Hindlimb muscle (tissue), 1 donor: ENCODE data around the gene TFAP2A. TPM values are rescaled to one million over a fixed set of nuclear protein-coding genes. Genes with fewer than 3 reads are reported as not detected.

Experiments
- DNase-seq: peaks from one replicate; pipeline ENCODE4 v3.0.0-alpha.2; 2013
- polyA plus RNA-seq: library from polyadenylated mRNA; unstranded; fragments of 120-200 nt; gene quantifications from one replicate; pipeline ENCODE4 v1.2.1, GENCODE V29; 2013; ENCODE audit not compliant: insufficient read length

TFAP2A gene
- polyA plus RNA-seq, result 0.84 TPM

DNA sequence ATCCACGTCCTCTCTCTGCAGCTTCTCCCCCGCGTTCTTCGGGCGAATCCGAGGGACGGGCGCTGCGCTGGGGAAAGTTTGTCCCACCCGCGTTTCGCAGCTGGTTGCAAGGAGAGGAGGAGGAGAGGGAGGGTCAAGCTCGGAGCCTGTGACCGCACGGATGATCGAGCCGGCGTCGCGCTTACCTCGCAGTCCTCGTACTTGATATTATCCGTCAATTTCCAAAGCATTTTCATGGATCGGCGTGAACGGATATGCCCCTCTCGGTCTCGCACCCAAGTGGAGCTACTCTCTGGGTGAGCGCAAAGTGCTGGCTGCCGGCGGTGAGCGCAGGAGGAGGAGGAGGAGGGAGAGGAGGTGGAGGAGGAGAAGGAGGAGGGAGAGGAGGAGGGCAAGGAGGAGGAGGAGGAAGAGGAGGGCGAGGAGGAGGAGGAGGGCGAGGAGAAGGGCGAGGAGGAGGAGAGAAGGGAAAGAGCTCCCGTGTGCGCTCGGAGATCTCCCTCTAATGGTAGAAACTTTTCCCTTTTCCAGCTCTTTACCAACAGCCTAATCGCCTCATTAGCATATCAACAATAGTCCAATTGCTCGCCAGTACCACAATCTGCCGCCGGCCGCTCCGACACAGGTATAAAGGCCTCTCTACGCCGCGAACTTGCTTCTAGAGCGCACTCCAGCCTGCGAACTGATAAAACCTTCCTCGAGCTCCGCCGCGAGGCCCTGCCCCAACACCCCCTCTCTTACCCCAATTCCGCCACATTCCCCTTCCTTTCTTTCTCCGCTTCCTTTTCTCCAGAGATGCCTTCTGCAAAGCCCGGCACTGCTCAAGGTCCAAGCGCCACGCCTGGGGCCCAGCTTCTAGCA, at the start of gene TFAP2A:
Gene TFAP2A (minus strand): TSS at position 319 of the 861 bp plus-strand sequence. CDS start 83 bp downstream, at position 236.
- no peak for DNase-seq

DNA sequence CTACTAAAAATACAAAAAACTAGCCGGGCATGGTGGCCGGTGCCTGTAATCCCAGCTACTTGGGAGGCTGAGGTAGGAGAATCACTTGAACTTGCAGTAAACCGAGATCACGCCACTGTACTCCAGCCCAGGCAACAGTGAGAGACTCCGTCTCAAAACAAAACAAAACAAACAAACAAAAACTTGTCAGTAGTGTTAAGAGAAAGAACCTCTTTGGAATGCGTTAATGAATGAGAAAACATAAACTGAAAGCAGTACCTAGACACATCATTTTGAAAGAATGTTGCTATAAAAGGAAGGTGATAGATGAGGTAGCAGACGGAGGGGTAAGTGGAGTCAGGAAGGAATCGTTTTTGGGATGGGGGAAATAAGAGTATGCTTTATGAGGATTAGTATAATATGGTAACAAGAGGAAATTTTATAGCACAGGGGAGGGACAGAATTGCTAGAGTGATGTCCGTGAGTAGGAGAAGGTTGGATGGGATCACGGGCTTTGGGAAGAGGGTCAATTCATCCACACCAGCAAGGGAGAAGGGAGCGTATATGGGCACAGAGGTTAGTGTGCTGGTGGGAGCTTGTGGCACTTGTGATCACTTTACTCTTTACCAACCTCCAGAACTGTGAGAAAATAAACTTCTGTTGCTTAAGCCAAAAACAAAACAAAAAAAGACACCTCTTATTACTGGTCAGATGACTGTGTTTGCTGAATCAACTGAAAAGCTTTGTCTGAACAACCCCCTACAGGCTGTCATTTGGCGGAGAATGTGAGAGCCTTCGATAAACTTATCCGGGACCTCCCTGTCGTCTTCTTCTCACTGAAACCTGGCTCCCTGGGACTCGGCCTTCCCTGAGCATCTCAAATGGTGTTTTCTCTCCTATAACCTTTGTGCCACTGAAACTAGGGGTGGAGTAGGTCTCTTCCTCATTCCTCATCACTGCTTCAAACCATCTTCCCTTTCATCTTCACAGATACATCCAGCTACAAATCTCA, 48.9 kb upstream of the TFAP2A start:
- DNase-seq, result no peak

DNA sequence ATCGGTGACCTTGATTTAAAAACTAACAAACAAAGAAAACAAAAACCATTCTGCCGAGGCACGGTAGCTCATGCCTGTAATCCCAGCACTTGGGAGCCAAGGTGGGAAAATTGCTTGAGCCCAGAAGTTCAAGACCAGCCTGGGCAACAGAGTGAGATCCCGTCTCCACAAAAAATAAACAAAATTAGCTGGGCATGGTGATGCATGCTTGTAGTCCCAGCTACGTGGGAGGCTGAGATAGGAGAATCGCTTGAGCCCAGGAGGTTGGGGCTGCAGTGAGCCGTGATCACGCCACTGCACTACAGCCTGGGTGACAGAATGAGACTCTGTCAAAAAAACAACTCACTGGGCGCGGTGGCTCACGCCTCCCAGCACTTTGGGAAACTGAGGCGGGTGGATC, 48.2 kb upstream of the TFAP2A start:
- DNase-seq, result no peak

DNA sequence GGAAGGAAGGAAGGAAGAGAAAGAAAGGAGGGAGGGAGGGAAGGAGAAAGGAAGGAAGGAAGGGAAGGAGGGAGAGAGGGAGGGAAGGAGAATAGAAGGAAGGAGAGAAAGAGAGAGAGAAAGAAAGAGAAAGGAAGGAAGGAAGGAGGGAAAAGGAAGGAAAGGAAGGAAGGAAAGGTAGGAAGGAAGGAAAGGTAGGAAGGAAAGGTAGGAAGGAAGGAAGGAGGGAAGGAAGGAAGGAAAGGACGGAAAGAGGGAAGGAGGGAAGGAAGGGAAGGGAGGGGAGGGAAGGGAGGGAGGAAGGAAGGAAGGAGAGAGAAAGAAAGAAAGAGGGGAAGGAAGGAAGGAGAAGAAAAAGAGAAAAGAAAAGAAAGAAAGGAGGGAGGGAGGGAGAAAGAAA, 47.0 kb upstream of the TFAP2A start:
- DNase-seq, result no peak

DNA sequence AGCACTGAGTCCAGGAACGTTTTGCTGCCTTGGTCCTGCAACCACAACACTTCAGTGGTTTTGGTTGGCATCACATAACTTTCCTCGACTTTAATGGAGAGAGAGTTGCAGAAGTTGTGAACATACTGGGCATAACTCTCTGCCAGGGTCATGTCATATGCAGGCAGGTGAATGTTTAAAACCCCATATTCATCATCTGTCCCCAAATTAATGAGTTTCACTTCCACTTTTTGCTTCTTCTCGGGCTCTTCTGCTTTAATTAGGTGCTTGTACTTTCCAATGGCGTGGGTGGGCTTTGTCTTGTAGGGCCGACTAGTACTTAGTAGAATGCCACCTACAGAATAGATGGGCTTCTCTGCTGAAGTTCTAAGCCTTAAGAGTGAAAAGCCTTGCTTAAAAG, 45.2 kb upstream of the TFAP2A start:
- DNase-seq, result no peak

DNA sequence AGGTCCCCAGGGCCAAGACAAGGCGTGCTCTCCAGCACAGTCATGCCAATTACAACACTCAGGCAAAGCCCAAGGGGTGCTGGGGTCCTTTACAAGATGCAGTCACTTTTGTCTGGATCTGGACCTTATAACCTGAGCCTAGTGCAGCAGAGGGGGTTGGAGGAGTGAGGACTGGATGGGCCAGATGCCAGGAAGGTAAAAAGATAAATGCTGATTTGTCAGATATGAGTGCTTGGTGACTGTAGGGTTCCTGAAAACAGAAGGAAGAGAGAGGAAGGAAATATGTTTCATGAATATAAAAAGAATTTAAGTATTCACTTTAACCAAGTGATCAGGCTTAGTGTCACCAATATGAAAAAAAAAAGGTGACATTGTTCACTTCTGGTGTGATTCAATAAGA, 43.4 kb upstream of the TFAP2A start:
- DNase-seq, result no peak

DNA sequence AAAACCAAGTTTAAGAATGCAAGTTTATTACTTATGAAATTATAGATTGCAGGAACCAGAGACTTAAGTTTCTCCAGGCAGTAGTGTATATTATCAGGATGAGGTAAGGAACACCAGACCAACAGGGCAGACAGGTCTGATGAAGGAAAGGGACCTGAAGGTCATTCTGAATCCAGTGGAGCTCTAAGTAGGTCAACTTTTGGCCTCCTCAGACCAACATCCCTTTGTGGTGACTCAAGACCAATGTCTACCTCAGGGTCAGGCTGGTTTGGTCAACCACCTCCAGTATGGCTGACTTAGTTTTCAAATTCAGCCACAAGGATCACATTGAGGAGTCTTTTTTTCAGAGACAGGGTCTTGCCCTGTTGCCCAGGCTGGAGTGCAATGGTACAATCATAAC, 38.7 kb upstream of the TFAP2A start:
- no peak for DNase-seq

- no peak for DNase-seq
Measured at GRCh38 chr6:10451828-10452509, 37.1 kb upstream of the TFAP2A start.

- DNase-seq, result no peak
Measured at GRCh38 chr6:10451394-10451793, 36.5 kb upstream of the TFAP2A start.

GRCh38 chr6:10449751-10450150, 34.9 kb upstream of the TFAP2A start:
- no peak for DNase-seq

- DNase-seq, result no peak
Measured at GRCh38 chr6:10448096-10448495, 33.2 kb upstream of the TFAP2A start.

GRCh38 chr6:10446548-10446947, 31.7 kb upstream of the TFAP2A start:
- DNase-seq, result no peak

- no peak for DNase-seq
Measured at GRCh38 chr6:10441655-10442009, 26.8 kb upstream of the TFAP2A start.

GRCh38 chr6:10441004-10441654, 26.3 kb upstream of the TFAP2A start:
- DNase-seq, result no peak

GRCh38 chr6:10437891-10438290, 23.0 kb upstream of the TFAP2A start:
- no peak for DNase-seq

- DNase-seq, result no peak
Measured at GRCh38 chr6:10434235-10434634, 19.4 kb upstream of the TFAP2A start.

DNA sequence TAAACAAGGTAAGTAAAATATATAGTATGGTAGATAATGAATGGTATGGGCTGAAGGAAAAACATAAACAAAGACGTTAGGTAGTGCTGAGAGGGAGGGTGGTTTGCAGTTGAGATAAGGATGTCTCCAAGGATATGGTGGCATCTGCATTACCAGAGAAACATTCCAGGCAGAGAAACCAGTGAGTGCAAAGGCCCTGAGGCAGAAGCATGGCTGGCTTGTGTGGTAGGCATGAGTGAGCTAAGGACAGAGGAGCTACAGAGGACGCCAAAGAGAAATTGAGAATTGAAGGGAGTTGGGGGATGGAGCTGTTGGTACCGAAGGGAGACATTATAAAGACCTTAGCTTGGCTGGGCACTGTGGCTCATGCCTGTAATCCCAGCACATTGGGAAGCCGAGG, 18.4 kb upstream of the TFAP2A start:
- DNase-seq, result no peak

- no peak for DNase-seq
Measured at GRCh38 chr6:10431423-10432164, 16.7 kb upstream of the TFAP2A start.

DNA sequence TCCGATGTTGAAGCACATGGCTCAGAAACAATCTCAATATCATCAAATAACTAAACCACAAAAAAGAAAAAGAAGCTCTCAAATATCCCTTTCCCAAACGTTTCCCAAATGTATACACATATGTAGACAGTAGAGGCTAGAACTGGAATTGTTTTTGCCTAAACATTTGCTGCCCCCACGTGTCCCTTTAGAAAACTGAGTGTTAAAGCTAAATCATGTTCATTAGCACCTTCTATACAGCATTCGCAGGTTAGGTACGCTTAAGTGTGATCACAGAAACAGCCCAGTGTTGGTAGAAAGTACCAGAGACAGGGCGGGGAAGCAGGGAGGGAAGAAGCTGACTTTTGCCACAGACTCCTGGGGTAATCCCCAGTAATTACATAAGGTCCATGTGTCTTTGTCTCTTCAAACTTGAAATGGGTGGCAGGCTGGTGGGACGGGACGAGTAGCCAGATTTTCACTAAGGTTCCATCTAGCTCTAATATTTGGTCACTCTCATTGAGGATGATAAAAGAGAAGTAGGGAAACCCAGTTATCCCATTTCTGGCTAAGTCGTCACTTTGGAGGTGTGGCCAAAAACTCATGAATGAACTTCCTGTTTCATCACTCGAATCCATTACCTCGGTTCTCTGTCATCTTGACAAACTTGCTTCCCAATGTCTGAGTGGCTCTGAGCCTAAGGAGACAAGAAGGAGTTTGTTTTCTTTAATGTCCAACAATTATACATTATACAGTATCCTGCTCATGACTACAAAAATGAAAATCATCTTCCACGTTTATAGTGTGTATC, 15.0 kb upstream of the TFAP2A start:
- no peak for DNase-seq

DNA sequence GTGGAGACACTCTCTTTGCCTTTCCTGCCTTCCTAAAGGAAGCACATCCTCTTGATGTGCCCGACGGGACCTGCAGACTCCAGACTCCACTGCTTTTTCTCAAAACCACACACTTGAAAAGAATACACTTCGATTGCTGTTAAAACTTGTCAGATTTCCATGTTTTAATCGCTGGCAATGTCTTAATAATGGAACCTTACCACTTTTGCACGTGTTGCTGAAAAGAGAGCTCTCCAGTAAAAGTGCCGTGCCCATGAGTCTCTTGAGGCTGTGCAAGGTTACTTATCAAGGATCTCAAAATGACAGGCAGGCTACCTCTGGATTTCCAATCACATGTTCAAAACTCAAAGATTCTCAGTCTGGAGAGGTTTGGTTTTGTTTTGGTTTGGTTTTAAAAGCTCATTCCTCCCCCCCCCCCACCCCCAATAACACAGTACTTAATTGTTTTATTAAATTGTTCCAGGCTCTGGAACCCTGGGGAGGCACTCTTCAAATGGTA, 12.0 kb upstream of the TFAP2A start:
- DNase-seq, result no peak
